K562 (cell line): ENCODE data around the gene TRMT2A. TPM values are rescaled to one million over a fixed set of nuclear protein-coding genes. Genes with fewer than 3 reads are reported as not detected.

Source experiments
- ATAC-seq: fragments of 200-7000 bp; cut with Tn5 transposase; 3 replicates; pipeline ENCODE4 v1.9.1; 2020; ENCODE audit warnings: moderate library complexity
- BruUV-seq: library from RNA; stranded (reverse); fragments of 400-500 nt; replicated peaks from 2 replicates; lab custom pipeline; 2021; lab: Mats Ljungman, UMichigan
- CTCF ChIA-PET: fragments of 300-600 bp; formaldehyde crosslinking; extraction: SDS; loops from one replicate; lab custom pipeline; 2021; ENCODE audit warnings: low intra/inter-chr PET ratio; lab: Yijun Ruan, JAX
- POLR2A ChIA-PET: fragments of 300-600, 350-650 bp; sonication (Branson Sonifier 250); formaldehyde crosslinking; extraction: SDS; loops from one replicate; lab custom pipeline; 2021; ENCODE audit warnings: antibody characterized with exemption, inconsistent platforms; lab: Yijun Ruan, JAX
- DNase-seq, 4 experiments: peaks; one replicate each; pipeline versions ENCODE4 v3.0.0 to v3.0.0-alpha.2; 2011 to 2018; ENCODE audit warnings: low spot score in 3 of 4, mixed read lengths in 3 of 4; ENCODE audit errors: extremely low read depth in 1 of 4
- FAIRE-seq: peaks from 2 replicates; lab custom pipeline; 2011; peaks lifted over from hg19 to GRCh38; lab: Jason Lieb, UNC
- H2AFZ ChIP-seq: 2 replicates; pipeline ENCODE4 v1.6.0; 2011; ENCODE audit warnings: low read depth, low read length, control low read depth, inconsistent platforms
- H3K27ac ChIP-seq: fragments of 200-600 bp; 3 replicates; pipeline ENCODE4 v1.8.0; 2011; ENCODE audit warnings: low read depth, mild to moderate bottlenecking, control low read depth, inconsistent platforms, low read length, moderate library complexity, mixed read lengths; ENCODE audit errors: extremely low read depth
- H3K27me3 ChIP-seq, 2 experiments: fragments of 300-600 bp in 1 of 2; 2 replicates in 1 of 2; 3 replicates in 1 of 2; pipeline versions ENCODE4 v1.6.0 to v1.8.0; 2011; ENCODE audit warnings: inconsistent platforms in 2 of 2, low read length in 2 of 2, mild to moderate bottlenecking in 1 of 2, mixed read lengths in 1 of 2, moderate library complexity in 1 of 2; ENCODE audit not compliant: control insufficient read depth in 2 of 2, insufficient read depth in 2 of 2
- H3K36me3 ChIP-seq: fragments of 300-600 bp; 3 replicates; pipeline ENCODE4 v1.8.0; 2011; ENCODE audit warnings: mild to moderate bottlenecking, low read length, inconsistent platforms; ENCODE audit not compliant: control insufficient read depth, insufficient read depth
- H3K4me1 ChIP-seq, 2 experiments: fragments of 200-600 bp in 1 of 2; replicated peaks in 1 of 2; 2 replicates in 1 of 2; 3 replicates in 1 of 2; pipeline versions ENCODE4 v1.5.1 to v1.8.0; 2011; ENCODE audit warnings: inconsistent platforms in 2 of 2, low read length in 2 of 2, mild to moderate bottlenecking in 1 of 2, mixed read lengths in 1 of 2, moderate library complexity in 1 of 2; ENCODE audit not compliant: control insufficient read depth in 2 of 2, insufficient read depth in 2 of 2
- H3K4me2 ChIP-seq: 2 replicates; pipeline ENCODE4 v1.6.1; 2011; ENCODE audit warnings: low read length, control low read depth, inconsistent platforms, mixed read lengths; ENCODE audit not compliant: insufficient read depth
- H3K4me3 ChIP-seq: fragments of 200-600 bp; sonication (generic), shearing (Covaris generic); 2 replicates; pipeline ENCODE4 v1.5.1; 2016; ENCODE audit warnings: control low read depth, inconsistent platforms
- H3K79me2 ChIP-seq: fragments of 200-600 bp; 3 replicates; pipeline ENCODE4 v1.8.0; 2011; ENCODE audit warnings: low read length, inconsistent platforms; ENCODE audit not compliant: control insufficient read depth, insufficient read depth
- H3K9ac ChIP-seq, 2 experiments: 2 replicates each; pipeline versions ENCODE4 v1.6.0 to v1.6.1; 2011; ENCODE audit warnings: low read depth in 2 of 2, low read length in 2 of 2, control low read depth in 1 of 2, inconsistent platforms in 1 of 2, mild to moderate bottlenecking in 1 of 2, mixed read lengths in 1 of 2; ENCODE audit not compliant: insufficient read depth in 1 of 2
- H3K9me1 ChIP-seq: one replicate; pipeline ENCODE4 v1.6.0; 2011; ENCODE audit warnings: inconsistent platforms, mild to moderate bottlenecking, low read length, moderate library complexity; ENCODE audit not compliant: control insufficient read depth, insufficient read depth
- H3K9me3 ChIP-seq: replicated peaks from 2 replicates; pipeline ENCODE4 v1.5.1; 2011; ENCODE audit warnings: low read depth, low read length, inconsistent platforms; ENCODE audit not compliant: control insufficient read depth, insufficient read depth
- H4K20me1 ChIP-seq: replicated peaks from 2 replicates; pipeline ENCODE4 v1.6.1; 2011; ENCODE audit warnings: low read length, inconsistent platforms, mixed read lengths; ENCODE audit not compliant: control insufficient read depth, insufficient read depth
- GABPB1 ChIP-seq: sonication (generic); formaldehyde crosslinking; IDR thresholded peaks from 2 replicates; pipeline ENCODE4 v1.8.0; 2022; ENCODE audit warnings: mild to moderate bottlenecking, missing genetic modification reagents
- MYNN ChIP-seq, 2 experiments: sonication (generic); formaldehyde crosslinking in 1 of 2; IDR thresholded peaks; 2 replicates each; pipeline versions ENCODE4 v1.5.0 to v1.6.1; 2016 to 2020; ENCODE audit warnings: antibody characterized with exemption in 1 of 2, missing genetic modification reagents in 1 of 2
- PBX2 ChIP-seq, 2 experiments: IDR thresholded peaks in 1 of 2; conservative IDR thresholded peaks in 1 of 2; 2 replicates each; pipeline ENCODE4 v1.6.1; 2016; ENCODE audit warnings: low read depth in 2 of 2, mild to moderate bottlenecking in 1 of 2, missing compliant biosample characterization in 1 of 2, missing genetic modification characterization in 1 of 2, moderate library complexity in 1 of 2
- PCBP2 ChIP-seq: fragments of 200-400 bp; formaldehyde crosslinking; IDR thresholded peaks from 2 replicates; pipeline ENCODE4 v1.6.1; 2018; ENCODE audit warnings: low read length, low read depth, mild to moderate bottlenecking, moderate library complexity; ENCODE audit not compliant: poor library complexity, severe bottlenecking
- ZBED1 ChIP-seq: IDR thresholded peaks from 2 replicates; pipeline ENCODE4 v1.6.1; 2014
- ZBTB40 ChIP-seq, 2 experiments: fragments of 450-650 bp in 1 of 2; sonication (generic) in 1 of 2; formaldehyde crosslinking in 1 of 2; IDR thresholded peaks; 2 replicates each; pipeline versions ENCODE4 v1.7.1 to v1.9.0; 2016 to 2022; ENCODE audit warnings: inconsistent platforms in 1 of 2, mild to moderate bottlenecking in 1 of 2, missing genetic modification reagents in 1 of 2
- ZNF445 ChIP-seq: fragments of 250-450 bp; sonication (Bioruptor Pico); IDR thresholded peaks from 2 replicates; pipeline ENCODE4 v1.4.0; 2020; ENCODE audit warnings: low read depth, mild to moderate bottlenecking, moderate library complexity
- WGBS: fragments of 100-300 bp; shearing (Covaris generic); methylation state at CpG from one replicate; pipeline ENCODE4 v1.1.6; 2016; ENCODE audit warnings: low coverage, mixed read lengths; ENCODE audit not compliant: insufficient coverage; ENCODE audit errors: missing lambda C conversion rate; 5-methylcytosine and 5-hydroxymethylcytosine counted together
- in situ Hi-C: fragments of 300-500 bp; cut with MboI; formaldehyde crosslinking; loops from 4 replicates; pipeline ENCODE4 v1.15.0; 2018; ENCODE audit warnings: inconsistent platforms, mixed read lengths
- intact Hi-C: fragments of 100-400 bp; cut with micrococcal nuclease; formaldehyde crosslinking; loops from 2 replicates; pipeline ENCODE4 v1.14.2; 2022
- polyA plus RNA-seq, 8 experiments: library from polyadenylated mRNA; depleted of rRNA in 4 of 8; stranded (reverse) in 5 of 8; unstranded in 3 of 8; fragments of >200 nt; fragmentation: Nextera tagmentation in 2 of 8; fragmentation: Illumina TruSeq in 1 of 8; extraction: Ambion mirVana in 2 of 8; extraction: Trizol in 1 of 8; gene quantifications; 2 replicates each; pipeline versions ENCODE4 v1.2.1 to v1.2.3, GENCODE V29; 2011 to 2014; ENCODE audit warnings: inconsistent platforms in 1 of 8, missing spikeins in 1 of 8
- total RNA-seq, 7 experiments: library from RNA; depleted of rRNA in 6 of 7; stranded (reverse); fragments of >200 nt in 6 of 7; fragmentation: Illumina TruSeq in 2 of 7; extraction: Trizol in 2 of 7; gene quantifications; 2 replicates each; pipeline versions ENCODE4 v1.2.1 to v1.2.3, GENCODE V29; 2011 to 2021; ENCODE audit warnings: low replicate concordance in 1 of 7

The TRMT2A gene
- total and polyA plus RNA-seq, 9 of the 15 experiments (the other 6 are each of a cell fraction or from before 2014, with no cell fraction given) = 1.6 to 265 (median 140) TPM

GRCh38 chr22:20135806-20136602 lies 19.0 kb upstream of the TRMT2A start:
- H3K27ac ChIP-seq = no peak overlapping the region
- no peaks in the 10 kb centered on the region for H3K9me3 ChIP-seq
- H3K9ac ChIP-seq = peak overlapping the region in 1 of 2 experiments; percentile 79; a peak in 2 of 4 replicates
- peaks cover 17 to 90% of the 10 kb centered on the region in 2 experiments for H3K4me1 ChIP-seq
- no peak for ATAC-seq
- no peak for DNase-seq
- no peak for FAIRE-seq
- no peaks in the 10 kb centered on the region for H3K27me3 ChIP-seq
- no TSS peak for BruUV-seq
- H3K9me1 ChIP-seq = peaks cover 18% of the 10 kb centered on the region
- ChIA-PET CTCF (no interaction called here), POLR2A (interaction anchor here (0.6 to 7.2 kb wide), 5 partner anchors 10 to 134 kb away, joined by 3 to 68 read pairs (median 4); no protein-coding TSS in a partner anchor)
- intact Hi-C loops (no loop called here), in situ Hi-C loops (no loop called here)
- H3K4me3 ChIP-seq = no peak overlapping the region
- H4K20me1 ChIP-seq = peaks cover 52% of the 10 kb centered on the region
- no peak overlapping the region for H3K4me2 ChIP-seq
- H2AFZ ChIP-seq = no peak overlapping the region
- WGBS = 79% methylated on average over 25 of the region's 25 CpGs
- H3K36me3 ChIP-seq = peaks cover 10% of the 10 kb centered on the region; the same call in 2 of the 3 replicates
- peaks cover 21% of the 10 kb centered on the region for H3K79me2 ChIP-seq
- TF ChIP-seq ZNF445 (CRISPR knock-in tag) = no peak
- 0 out of 2 replicates have a peak, but pooled peaks have one; percentile 13 for TF ChIP-seq PBX2 (CRISPR knock-in tag; IDR thresholded peaks at IDR 0.05; ENCODE audit: low read depth)
- TF ChIP-seq PBX2 (tag; conservative IDR thresholded peaks at IDR 0.05; ENCODE audit: low read depth) = no peak
- no peak for TF ChIP-seq PCBP2
- 0 out of 2 replicates have a peak, but pooled peaks have one; percentile 15 for TF ChIP-seq ZBED1
- TF ChIP-seq GABPB1 (CRISPR knock-in tag) = no peak
- no peak for TF ChIP-seq MYNN (IDR thresholded peaks at IDR 0.05)
- TF ChIP-seq MYNN (CRISPR knock-in tag; IDR thresholded peaks at IDR 0.05) = 0 out of 2 replicates have a peak, but pooled peaks have one; percentile 40
- no peak for TF ChIP-seq ZBTB40 (IDR thresholded peaks at IDR 0.05)
- TF ChIP-seq ZBTB40 (CRISPR knock-in tag; IDR thresholded peaks at IDR 0.05) = 0 out of 2 replicates have a peak, but pooled peaks have one; percentile 20
